Body of pancreas (tissue), 4 donors: Measurements from ENCODE around the gene UAP1L1. TPM values are rescaled to one million over a fixed set of nuclear protein-coding genes. Genes with fewer than 3 reads are reported as not detected.

Experiments used
- ATAC-seq: fragments of 150-250 bp; one replicate; pipeline ENCODE4 v1.9.1; 2016
- DNase-seq, 4 donors: peaks; one replicate each; pipeline ENCODE4 v3.0.0-alpha.2; 2019
- H3K27ac ChIP-seq, 4 donors: fragments of 200-600 bp; sonication (generic); 1 replicate in 3 of 4; 2 replicates in 1 of 4; pipeline versions ENCODE4 v1.5.1 to v1.6.1; 2016 to 2019; ENCODE audit warnings: mild to moderate bottlenecking in 1 of 4, mixed read lengths in 1 of 4, moderate library complexity in 1 of 4
- H3K27me3 ChIP-seq, 2 donors: fragments of 200-600 bp; sonication (generic); one replicate each; pipeline ENCODE4 v1.6.0; 2016; ENCODE audit warnings: mild to moderate bottlenecking in 1 of 2
- H3K36me3 ChIP-seq, 2 donors: fragments of 200-600 bp; sonication (generic); replicated peaks in 1 of 2; 2 replicates each; pipeline ENCODE4 v1.5.1; 2016; ENCODE audit warnings: low read depth in 2 of 2; ENCODE audit not compliant: insufficient read depth in 1 of 2
- H3K4me1 ChIP-seq: fragments of 200-600 bp; sonication (generic); one replicate; pipeline ENCODE4 v1.6.0; 2016
- H3K4me3 ChIP-seq, 2 donors: fragments of 200-600 bp; sonication (generic); 1 replicate in 1 of 2; 2 replicates in 1 of 2; pipeline ENCODE4 v1.5.1; 2016 to 2019
- H3K9me3 ChIP-seq, 3 donors: fragments of 200-600 bp; sonication (generic); 1 replicate in 2 of 3; 2 replicates in 1 of 3; pipeline ENCODE4 v1.5.1; 2016
- POLR2A ChIP-seq, 3 donors: fragments of 450-650 bp; IDR thresholded peaks; one replicate each; pipeline ENCODE4 v1.6.1; 2016; ENCODE audit warnings: antibody characterized with exemption in 3 of 3, mild to moderate bottlenecking in 2 of 3
- WGBS, 2 donors: methylation state at CpG; one replicate each; pipeline ENCODE4 v1.1.5; 2017; 5-methylcytosine and 5-hydroxymethylcytosine counted together
- intact Hi-C: fragments of 100-400 bp; cut with DNase I; formaldehyde crosslinking; loops from one replicate; pipeline ENCODE4 v1.15.1; 2023
- total RNA-seq, 2 donors: library from RNA; depleted of rRNA; stranded (reverse); fragments of >200 nt; gene quantifications; one replicate each; pipeline ENCODE4 v1.1.0, GENCODE V29; 2016
- TF ChIP-seq, protein P1 (sequence below), 7 experiments: fragments of 450-650 bp in 4 of 7; fragments of 200-600 bp in 3 of 7; sonication (generic) in 3 of 7; IDR thresholded peaks; one replicate each; pipeline ENCODE4 v1.5.1; 2016 to 2019; ENCODE audit warnings: antibody characterized with exemption in 7 of 7

Gene UAP1L1
- total RNA-seq, 2 donors from 2014 or later: 7.8 to 8.2 TPM

DNA sequence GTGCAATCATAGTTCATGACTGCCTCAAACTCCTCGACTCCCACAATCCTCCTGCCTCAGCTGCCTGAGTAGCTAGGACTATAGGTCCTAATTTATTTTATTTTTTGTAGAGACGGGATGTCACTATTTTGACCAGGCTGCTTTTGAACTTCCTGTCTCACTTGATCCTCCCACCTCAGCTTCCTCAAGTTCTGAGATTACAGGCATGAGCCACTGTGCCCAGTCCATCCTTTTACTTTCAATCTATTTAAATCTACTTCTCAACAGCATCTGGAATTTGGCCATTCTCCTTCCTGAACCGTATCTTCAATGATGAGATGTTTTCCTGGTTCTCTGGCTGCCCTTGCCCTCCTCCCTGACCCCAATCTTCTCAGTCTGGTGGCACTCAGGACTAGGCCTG is 49.5 kb downstream of the UAP1L1 start:
- intact Hi-C loops: no loop called here
- DNase-seq (no peak), ATAC-seq (no peak)
- Histone ChIP-seq H3K27ac (peak overlapping the region; percentile 87 to 94 (median 90)), H3K27me3 (no peaks in the 10 kb centered on the region), H3K4me1 (peaks cover 46% of the 10 kb centered on the region), H3K9me3 (no peaks in the 10 kb centered on the region), H3K4me3 (no peak overlapping the region), H3K36me3 (no peaks in the 10 kb centered on the region)
- 8 to 13% methylated on average over 3 of the region's 3 CpGs for WGBS, 2 donors
- no peak for TF ChIP-seq POLR2A (IDR thresholded peaks at IDR 0.05)
- TF ChIP-seq, protein P1, sequence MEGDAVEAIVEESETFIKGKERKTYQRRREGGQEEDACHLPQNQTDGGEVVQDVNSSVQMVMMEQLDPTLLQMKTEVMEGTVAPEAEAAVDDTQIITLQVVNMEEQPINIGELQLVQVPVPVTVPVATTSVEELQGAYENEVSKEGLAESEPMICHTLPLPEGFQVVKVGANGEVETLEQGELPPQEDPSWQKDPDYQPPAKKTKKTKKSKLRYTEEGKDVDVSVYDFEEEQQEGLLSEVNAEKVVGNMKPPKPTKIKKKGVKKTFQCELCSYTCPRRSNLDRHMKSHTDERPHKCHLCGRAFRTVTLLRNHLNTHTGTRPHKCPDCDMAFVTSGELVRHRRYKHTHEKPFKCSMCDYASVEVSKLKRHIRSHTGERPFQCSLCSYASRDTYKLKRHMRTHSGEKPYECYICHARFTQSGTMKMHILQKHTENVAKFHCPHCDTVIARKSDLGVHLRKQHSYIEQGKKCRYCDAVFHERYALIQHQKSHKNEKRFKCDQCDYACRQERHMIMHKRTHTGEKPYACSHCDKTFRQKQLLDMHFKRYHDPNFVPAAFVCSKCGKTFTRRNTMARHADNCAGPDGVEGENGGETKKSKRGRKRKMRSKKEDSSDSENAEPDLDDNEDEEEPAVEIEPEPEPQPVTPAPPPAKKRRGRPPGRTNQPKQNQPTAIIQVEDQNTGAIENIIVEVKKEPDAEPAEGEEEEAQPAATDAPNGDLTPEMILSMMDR (IDR thresholded peaks at IDR 0.05): no peak

GRCh38 chr9:137127301-137128157 is 50.2 kb downstream of the UAP1L1 start:
- Histone ChIP-seq H3K4me1 (peaks cover 42% of the 10 kb centered on the region), H3K36me3 (no peaks in the 10 kb centered on the region), H3K27ac (peak overlapping the region; percentile 87 to 94 (median 90)), H3K9me3 (no peaks in the 10 kb centered on the region), H3K27me3 (no peaks in the 10 kb centered on the region), H3K4me3 (no peak overlapping the region)
- TF ChIP-seq, protein P1 (IDR thresholded peaks at IDR 0.05): peak in 5 of 7 experiments; percentile 7 to 41 (median 36)
- peak in 2 of 3 donors; percentile 68 to 76 for TF ChIP-seq POLR2A (IDR thresholded peaks at IDR 0.05)
- DNase-seq: peak; percentile 77 to 88 (median 83)
- intact Hi-C loops: no loop called here
- 3% methylated on average over 24 of the region's 24 CpGs for WGBS, 2 donors
- peak; percentile 67 for ATAC-seq

- peaks cover 42% of the 10 kb centered on the region for H3K4me1 ChIP-seq
- H3K9me3 ChIP-seq: no peaks in the 10 kb centered on the region
- peak in 2 of 4 donors; percentile 40 to 46 for DNase-seq
- intact Hi-C loops: no loop called here
- peak overlapping the region; percentile 87 to 94 (median 90) for H3K27ac ChIP-seq
- WGBS, 2 donors: 12 to 21% methylated on average over 19 of the region's 19 CpGs
- TF ChIP-seq, protein P1 (IDR thresholded peaks at IDR 0.05): no peak
- TF ChIP-seq POLR2A (IDR thresholded peaks at IDR 0.05): no peak
- ATAC-seq: peak; percentile 12
- no peaks in the 10 kb centered on the region for H3K36me3 ChIP-seq
- peak overlapping the region; percentile 59 to 86 for H3K4me3 ChIP-seq
- H3K27me3 ChIP-seq: no peaks in the 10 kb centered on the region
Measured at GRCh38 chr9:137128158-137128861, 51.0 kb downstream of the UAP1L1 start.

GRCh38 chr9:137128862-137129455 is 51.6 kb downstream of the UAP1L1 start:
- no peaks in the 10 kb centered on the region for H3K9me3 ChIP-seq
- peaks cover 42% of the 10 kb centered on the region for H3K4me1 ChIP-seq
- H3K27ac ChIP-seq: peak overlapping the region; percentile 87 to 94 (median 90)
- peak overlapping the region; percentile 59 to 86 for H3K4me3 ChIP-seq
- WGBS, 2 donors: 5 to 19% methylated on average over 8 to 37 of the region's 37 CpGs
- TF ChIP-seq, protein P1 (IDR thresholded peaks at IDR 0.05): no peak
- no peak for TF ChIP-seq POLR2A (IDR thresholded peaks at IDR 0.05)
- intact Hi-C loops: no loop called here
- H3K27me3 ChIP-seq: no peaks in the 10 kb centered on the region
- H3K36me3 ChIP-seq: no peaks in the 10 kb centered on the region
- ATAC-seq (peak; percentile 20), DNase-seq (peak; percentile 45 to 70 (median 50))
